Natural killer cell treated with Interleukin-12 subunit alpha and Interleukin-12 subunit beta and Interleukin-15 and Interleukin-18, amount 100 ng/mL, for 72 hours (primary cell): ENCODE data around the gene DNAI1. TPM values are rescaled to one million over a fixed set of nuclear protein-coding genes. Genes with fewer than 3 reads are reported as not detected.
A peak's percentile ranks its signal among the peaks of the same experiment; 100 is the strongest.

Experiments used
- ATAC-seq, 2 donors: fragments of 150-1000 bp; cut with Tn5 transposase in 1 of 2; sonication (Bioruptor Pico), chemical (Tn5 transposase) in 1 of 2; 2 replicates each; pipeline ENCODE4 v1.10.0; 2021
- DNase-seq: peaks from one replicate; pipeline ENCODE4 v3.0.0; 2022; ENCODE audit warnings: low spot score
- H3K27ac Mint-ChIP-seq, 2 donors: 1 replicate in 1 of 2; 2 replicates in 1 of 2; pipeline ENCODE4 v1.8.0; 2022; ENCODE audit warnings: mixed read lengths in 2 of 2, mild to moderate bottlenecking in 1 of 2, moderate library complexity in 1 of 2
- H3K27me3 Mint-ChIP-seq, 2 donors: 1 replicate in 1 of 2; 2 replicates in 1 of 2; pipeline ENCODE4 v1.8.0; 2022; ENCODE audit warnings: mixed read lengths in 2 of 2
- H3K36me3 Mint-ChIP-seq: one replicate; pipeline ENCODE4 v1.8.0; 2022; ENCODE audit warnings: mixed read lengths
- H3K4me1 Mint-ChIP-seq, 2 donors: 1 replicate in 1 of 2; 2 replicates in 1 of 2; pipeline ENCODE4 v1.8.0; 2022; ENCODE audit warnings: low read depth in 2 of 2, mixed read lengths in 2 of 2, mild to moderate bottlenecking in 1 of 2
- H3K4me3 Mint-ChIP-seq: one replicate; pipeline ENCODE4 v1.8.0; 2022; ENCODE audit warnings: mixed read lengths
- H3K9me3 Mint-ChIP-seq: 2 replicates; pipeline ENCODE4 v1.8.0; 2022; ENCODE audit warnings: mixed read lengths
- total RNA-seq, 2 donors: library from RNA; stranded (reverse); gene quantifications; one replicate each; pipeline ENCODE4 v1.2.3, GENCODE V29; 2022

DNAI1 gene
- total RNA-seq, 2 donors from 2014 or later = not detected

DNA sequence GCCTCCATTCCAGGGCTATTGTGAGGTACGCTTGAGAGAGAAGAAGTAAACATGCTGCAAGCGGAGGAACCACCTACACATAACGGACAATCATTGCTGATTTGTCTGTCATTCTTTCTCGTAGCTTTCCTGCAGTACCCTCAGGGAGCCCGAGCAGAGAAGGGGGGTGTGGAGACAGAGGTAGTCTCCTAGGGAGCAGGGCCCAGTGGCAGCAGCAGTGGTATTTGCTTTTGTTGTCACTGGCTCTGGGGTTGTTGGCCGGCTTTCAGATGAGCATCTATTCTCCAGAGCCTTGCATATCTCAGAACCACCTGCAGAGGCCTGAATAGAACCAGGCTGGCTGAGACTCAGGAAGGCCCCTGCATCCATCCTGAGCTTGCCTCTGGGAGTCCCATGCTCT is 44.3 kb downstream of the DNAI1 start:
- Mint-ChIP-seq H3K4me1 (no peaks in the 10 kb centered on the region), H3K36me3 (no peaks in the 10 kb centered on the region), H3K27me3 (peaks cover 9 to 19% of the 10 kb centered on the region in 2 donors), H3K27ac (no peak overlapping the region), H3K9me3 (no peaks in the 10 kb centered on the region), H3K4me3 (no peak overlapping the region)
- ATAC-seq (no peak), DNase-seq (peak; percentile 16)

DNA sequence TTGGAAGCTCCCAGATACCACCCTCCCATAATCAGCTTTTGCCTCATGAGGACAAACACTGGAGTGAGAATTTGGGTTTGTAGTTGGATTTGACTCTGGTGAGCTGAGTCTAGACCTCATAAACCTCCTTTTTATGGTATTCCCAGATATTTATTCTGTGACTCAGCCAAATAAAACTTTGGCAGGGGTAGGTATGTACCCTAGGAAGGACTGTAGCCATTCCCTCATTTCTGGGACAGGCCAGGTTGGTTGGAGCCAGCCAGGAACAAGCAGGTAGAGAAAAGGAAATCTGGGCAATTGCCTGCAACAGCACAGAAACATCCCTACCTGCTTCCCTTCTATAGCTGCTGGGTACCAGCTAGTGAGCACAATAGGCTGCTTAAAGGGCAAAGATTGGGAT is 44.8 kb downstream of the DNAI1 start:
- Mint-ChIP-seq H3K36me3 (no peaks in the 10 kb centered on the region), H3K4me1 (no peaks in the 10 kb centered on the region), H3K27me3 (peaks cover 9 to 18% of the 10 kb centered on the region in 2 donors), H3K9me3 (no peaks in the 10 kb centered on the region), H3K4me3 (no peak overlapping the region), H3K27ac (no peak overlapping the region)
- ATAC-seq (no peak), DNase-seq (no peak)

DNA sequence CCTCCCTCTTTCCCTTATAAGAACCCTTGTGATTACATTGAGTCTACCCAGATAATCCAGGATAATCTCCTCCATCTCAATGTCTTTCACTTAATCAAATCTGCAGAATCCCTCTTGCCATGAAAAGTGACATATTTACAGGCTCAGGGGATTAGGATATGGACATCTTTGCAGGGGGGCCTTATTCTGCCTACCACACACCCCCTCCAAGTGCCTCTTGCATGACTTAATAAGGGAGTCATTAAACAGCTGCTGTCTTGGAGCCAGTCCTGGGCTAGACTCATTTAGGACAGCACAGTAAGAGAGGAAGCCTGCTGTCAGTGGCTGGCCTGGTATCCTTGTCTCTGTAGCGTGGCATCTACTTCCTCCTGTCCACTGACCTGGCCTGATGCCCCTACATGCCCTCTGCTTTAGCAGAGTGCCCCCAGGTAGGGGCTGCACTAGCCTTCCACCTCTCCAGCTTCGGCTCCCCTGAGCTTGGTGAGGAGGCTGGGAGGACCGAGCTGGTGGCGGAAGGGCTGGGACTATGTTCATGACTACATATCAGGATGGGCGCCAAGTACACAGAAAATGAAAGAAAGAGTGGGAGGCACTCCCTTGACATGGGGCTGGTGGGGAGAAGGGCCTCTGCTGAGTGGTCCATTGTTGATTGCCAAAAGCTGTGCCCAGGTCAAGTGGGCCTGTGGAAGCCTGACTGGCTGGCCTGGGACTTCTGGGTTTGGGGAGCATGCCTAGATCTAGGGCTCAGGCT is 46.9 kb downstream of the DNAI1 start:
- no peak overlapping the region for H3K4me3 Mint-ChIP-seq
- ATAC-seq (no peak), DNase-seq (no peak)
- H3K4me1 Mint-ChIP-seq = no peaks in the 10 kb centered on the region
- H3K9me3 Mint-ChIP-seq = no peaks in the 10 kb centered on the region
- H3K27me3 Mint-ChIP-seq = peaks cover 1 to 3% of the 10 kb centered on the region in 2 donors
- H3K27ac Mint-ChIP-seq = no peak overlapping the region
- H3K36me3 Mint-ChIP-seq = no peaks in the 10 kb centered on the region

DNA sequence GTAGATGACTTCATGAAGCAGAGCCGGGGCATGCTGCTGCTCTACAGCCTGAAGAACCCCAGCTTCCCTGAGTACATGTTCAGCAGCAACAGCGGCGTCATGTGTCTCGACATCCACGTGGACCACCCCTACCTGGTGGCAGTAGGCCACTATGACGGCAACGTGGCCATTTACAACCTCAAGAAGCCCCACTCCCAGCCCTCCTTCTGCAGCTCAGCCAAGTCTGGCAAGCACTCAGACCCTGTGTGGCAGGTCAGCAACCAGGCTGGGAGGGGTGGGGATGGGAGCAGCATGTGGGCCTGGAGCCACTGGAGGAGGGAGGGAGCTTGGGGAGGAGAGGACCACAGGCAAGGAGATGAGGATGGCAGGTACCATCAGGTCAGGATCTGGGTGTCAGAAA is 48.0 kb downstream of the DNAI1 start:
- no peak for DNase-seq
- no peak overlapping the region for H3K27ac Mint-ChIP-seq

DNA sequence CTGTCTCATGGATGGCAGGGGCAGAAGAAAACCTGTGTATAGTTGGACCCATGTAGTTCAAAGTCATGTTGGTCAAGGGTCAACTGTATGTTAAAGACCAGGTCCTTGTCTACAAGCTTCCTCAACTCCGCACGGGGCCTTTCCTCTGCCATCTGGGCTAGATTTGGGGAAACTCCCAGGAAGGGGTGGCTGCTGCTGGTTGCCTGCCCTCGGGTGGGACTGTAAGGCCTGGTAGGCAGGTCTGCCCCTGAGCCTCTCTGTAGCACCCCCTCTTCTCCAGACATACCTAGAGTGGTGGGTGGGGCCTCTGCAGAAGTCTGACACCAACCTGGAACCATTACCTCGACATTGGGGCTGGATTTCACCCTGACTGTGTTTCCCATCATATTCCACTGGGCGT is 49.0 kb downstream of the DNAI1 start:
- Mint-ChIP-seq H3K4me3 (no peak overlapping the region), H3K27me3 (peaks cover 0 to 3% of the 10 kb centered on the region in 2 donors), H3K9me3 (no peaks in the 10 kb centered on the region), H3K27ac (no peak overlapping the region), H3K4me1 (no peaks in the 10 kb centered on the region), H3K36me3 (no peaks in the 10 kb centered on the region)
- ATAC-seq (no peak), DNase-seq (no peak)

More for the DNA sequence above, 48.0 kb downstream of the DNAI1 start:
- Mint-ChIP-seq H3K36me3 (no peaks in the 10 kb centered on the region), H3K4me1 (no peaks in the 10 kb centered on the region), H3K9me3 (no peaks in the 10 kb centered on the region), H3K4me3 (no peak overlapping the region), H3K27me3 (peaks cover 0 to 3% of the 10 kb centered on the region in 2 donors)
- ATAC-seq = no peak

DNA sequence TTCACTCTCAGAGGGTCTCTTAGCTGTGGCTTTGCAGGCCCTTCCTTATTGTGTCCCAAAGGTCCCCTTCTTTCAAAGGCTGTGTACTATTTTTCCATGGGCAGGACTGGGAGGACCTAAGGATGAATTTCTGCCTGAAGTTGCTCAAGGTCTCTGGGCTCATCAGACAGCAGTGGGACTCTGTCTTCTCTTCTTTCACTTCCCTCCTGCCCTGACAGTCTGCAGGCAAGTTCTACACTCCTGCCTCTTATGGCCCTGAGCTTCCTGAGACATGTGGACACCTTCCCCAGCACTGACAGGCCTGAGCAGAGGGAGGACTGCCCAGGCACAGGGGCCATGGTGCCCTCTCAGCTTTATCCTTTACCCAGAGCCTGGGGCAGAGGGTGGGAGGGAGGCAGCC is 49.4 kb downstream of the DNAI1 start:
- DNase-seq = no peak
- Mint-ChIP-seq H3K27ac (no peak overlapping the region), H3K36me3 (no peaks in the 10 kb centered on the region), H3K4me1 (no peaks in the 10 kb centered on the region), H3K27me3 (peaks cover 0 to 3% of the 10 kb centered on the region in 2 donors), H3K9me3 (no peaks in the 10 kb centered on the region), H3K4me3 (no peak overlapping the region)
- no peak for ATAC-seq

DNA sequence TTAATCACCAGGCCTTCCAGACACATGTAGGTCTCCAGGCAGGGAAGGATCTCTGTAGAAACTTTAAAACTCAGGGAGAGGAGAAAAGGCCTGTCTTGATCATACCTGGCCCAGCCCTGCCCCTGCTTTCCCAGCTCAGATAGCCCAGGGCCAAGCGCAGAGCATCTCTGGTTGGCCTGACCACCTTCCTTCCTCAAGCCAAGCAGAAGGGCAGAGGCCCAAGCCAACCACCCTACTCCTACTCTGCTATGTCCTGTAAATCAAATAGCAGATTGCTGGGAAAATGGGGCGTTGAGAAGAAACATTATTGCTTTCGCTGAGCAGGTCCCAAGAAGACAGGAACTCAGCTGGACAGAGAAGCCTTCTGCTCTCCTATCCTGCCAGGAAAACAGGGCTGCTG is 49.9 kb downstream of the DNAI1 start:
- H3K4me3 Mint-ChIP-seq = no peak overlapping the region
- no peaks in the 10 kb centered on the region for H3K36me3 Mint-ChIP-seq
- DNase-seq = no peak

DNA sequence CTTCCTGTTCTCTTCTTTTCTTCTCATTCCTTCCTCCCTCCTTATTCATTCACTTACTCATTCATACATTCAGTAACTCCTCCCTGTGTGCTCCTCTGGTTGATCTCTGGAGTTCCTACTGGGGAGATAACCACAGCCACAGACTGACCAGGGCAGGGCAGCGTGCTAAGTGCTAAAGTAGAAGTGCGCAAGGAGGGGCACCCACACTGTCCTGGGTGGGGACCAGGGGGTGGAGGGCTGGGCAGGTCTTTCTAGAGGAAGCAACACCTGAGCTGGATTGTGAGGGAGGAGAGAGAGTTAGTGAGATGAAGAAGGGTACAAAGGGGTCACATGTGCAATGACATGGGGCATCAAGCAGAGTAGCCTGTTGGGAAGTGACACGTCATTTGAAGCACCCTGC is 50.3 kb downstream of the DNAI1 start:
- Mint-ChIP-seq H3K4me1 (no peaks in the 10 kb centered on the region), H3K36me3 (no peaks in the 10 kb centered on the region), H3K4me3 (no peak overlapping the region), H3K27me3 (peaks cover 0 to 3% of the 10 kb centered on the region in 2 donors), H3K9me3 (no peaks in the 10 kb centered on the region), H3K27ac (no peak overlapping the region)
- no peak for ATAC-seq
- no peak for DNase-seq

More for the DNA sequence above, 49.9 kb downstream of the DNAI1 start:
- Mint-ChIP-seq H3K27me3 (peaks cover 0 to 3% of the 10 kb centered on the region in 2 donors), H3K27ac (no peak overlapping the region), H3K9me3 (no peaks in the 10 kb centered on the region), H3K4me1 (no peaks in the 10 kb centered on the region)
- ATAC-seq = no peak

DNA sequence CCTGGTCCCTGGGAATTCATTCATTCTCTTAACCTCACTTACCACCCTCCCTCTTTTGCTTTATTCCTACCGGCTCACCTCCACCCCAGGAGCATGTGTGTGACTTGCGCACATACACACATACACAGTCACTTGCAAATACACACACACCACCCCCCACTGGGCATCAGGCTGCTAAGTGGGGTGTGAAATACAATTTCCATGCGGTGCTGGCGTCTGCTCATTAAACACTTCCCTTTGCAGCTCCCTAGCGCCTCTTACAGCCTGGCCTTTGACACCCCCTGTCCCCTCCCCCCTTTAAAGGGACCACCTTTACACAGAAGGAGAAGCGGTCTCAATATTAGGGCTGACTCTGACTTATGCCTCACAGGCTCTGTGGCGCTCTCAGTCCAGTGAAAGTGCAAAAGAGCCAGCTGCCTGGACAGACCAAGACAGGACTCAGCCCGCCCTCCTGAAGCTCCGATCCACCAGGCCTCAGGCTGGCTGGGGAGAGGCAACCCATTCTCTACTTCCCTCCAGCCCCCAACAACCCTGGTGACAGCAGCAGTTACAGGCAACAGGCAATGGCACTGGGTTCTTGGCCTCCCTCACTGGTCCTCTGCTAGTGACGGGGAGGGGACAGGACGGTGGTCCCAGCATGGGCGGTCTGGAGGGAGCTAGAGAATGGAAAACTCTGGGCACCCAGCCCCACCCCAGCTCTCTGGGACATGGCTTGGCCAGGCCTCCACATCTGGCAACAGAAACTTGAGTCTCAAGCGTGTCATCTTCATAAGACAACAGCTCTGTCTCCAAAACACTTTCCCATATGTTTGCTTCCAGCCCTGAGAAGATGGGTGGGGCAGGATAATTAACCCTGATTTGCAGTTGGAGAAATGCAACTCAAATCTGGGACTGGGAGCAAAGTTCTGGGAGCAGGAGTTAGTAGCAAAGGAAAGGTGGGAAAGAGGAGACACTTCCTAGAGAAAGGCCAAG is 52.2 kb downstream of the DNAI1 start:
- Mint-ChIP-seq H3K27me3 (peaks cover 0 to 3% of the 10 kb centered on the region in 2 donors), H3K9me3 (no peaks in the 10 kb centered on the region), H3K4me1 (no peaks in the 10 kb centered on the region), H3K36me3 (no peaks in the 10 kb centered on the region), H3K27ac (no peak overlapping the region), H3K4me3 (no peak overlapping the region)
- ATAC-seq = no peak
- no peak for DNase-seq

DNA sequence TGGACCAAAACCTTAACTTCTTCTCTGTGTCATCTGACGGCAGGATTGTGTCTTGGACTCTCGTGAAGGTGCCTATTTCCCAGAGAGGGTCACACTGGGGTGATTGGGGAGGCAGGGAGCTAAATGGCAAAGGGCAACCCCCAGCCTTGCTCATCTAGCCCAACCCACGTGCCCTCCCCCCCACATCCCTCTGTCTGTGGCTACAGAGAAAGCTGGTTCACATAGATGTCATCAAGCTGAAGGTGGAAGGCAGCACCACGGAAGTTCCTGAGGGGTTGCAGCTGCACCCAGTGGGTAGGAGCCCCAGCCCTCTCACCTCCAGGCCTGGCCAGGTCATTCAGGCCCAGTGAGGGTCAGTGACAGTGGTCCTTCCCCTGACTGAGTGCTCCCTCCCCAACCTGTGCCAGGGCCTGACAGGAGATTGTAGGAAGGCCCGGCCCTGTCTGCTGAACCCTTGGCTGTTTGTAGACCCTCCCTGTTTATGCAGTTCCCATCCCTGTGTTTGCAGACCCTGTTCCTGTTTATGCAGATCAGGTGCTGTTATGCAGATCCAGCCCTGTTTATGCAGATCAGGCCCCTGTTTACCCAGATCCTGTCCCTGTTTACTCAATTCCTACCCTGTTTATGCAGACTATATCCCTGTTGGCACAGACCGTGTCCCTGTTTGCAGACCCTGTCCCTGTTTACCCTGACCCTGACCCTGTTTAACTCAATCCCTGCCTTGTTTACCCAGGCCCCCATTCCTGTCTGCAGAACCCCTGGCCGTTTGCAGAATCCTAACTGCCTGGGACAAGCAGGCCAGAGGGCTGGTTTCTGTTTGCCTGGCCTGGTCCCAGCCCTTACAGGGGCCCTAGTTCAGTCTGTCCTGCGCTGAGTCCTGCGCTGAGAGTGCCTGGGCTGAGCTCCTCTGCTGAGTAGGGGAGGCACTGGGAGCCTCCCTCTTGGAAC is 53.8 kb downstream of the DNAI1 start:
- Mint-ChIP-seq H3K9me3 (no peaks in the 10 kb centered on the region), H3K27me3 (peaks cover 0 to 3% of the 10 kb centered on the region in 2 donors), H3K4me1 (no peaks in the 10 kb centered on the region), H3K36me3 (no peaks in the 10 kb centered on the region), H3K27ac (no peak overlapping the region), H3K4me3 (no peak overlapping the region)
- DNase-seq (no peak), ATAC-seq (no peak)

DNA sequence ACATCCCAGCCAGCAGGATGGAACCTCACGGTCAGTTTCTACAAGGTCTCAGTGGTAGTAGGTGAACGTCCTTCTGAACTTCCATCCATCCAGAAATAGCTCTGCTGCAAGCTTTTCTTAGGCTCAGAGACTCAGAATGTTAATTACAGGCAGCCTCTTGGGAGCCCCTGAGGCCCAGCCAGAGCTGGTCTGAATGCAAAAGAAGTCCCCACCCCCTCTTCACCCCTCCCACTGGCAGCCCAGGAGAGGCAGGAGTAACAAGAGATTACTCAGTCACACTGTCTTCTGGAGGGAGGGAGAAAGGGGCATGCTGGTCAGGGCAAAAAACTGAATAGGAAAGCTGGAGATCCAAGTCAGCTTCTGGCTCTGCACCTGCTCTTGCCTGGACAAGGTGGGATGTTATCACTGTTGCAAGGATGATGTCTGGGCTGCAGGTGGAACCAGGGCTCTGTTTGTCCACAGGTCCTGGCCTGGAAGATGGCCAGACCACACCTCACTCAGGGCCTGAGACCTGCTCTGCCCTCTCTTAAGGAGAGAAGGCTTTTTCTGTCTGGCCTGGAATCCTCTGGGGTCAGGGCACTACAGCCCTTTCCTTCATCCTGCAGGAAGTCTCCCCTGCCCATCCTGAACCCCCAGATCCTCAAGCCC is 55.1 kb downstream of the DNAI1 start:
- Mint-ChIP-seq H3K4me1 (no peaks in the 10 kb centered on the region), H3K9me3 (no peaks in the 10 kb centered on the region), H3K27me3 (peaks cover 0 to 3% of the 10 kb centered on the region in 2 donors), H3K4me3 (no peak overlapping the region), H3K36me3 (no peaks in the 10 kb centered on the region), H3K27ac (no peak overlapping the region)
- DNase-seq (no peak), ATAC-seq (no peak)

DNA sequence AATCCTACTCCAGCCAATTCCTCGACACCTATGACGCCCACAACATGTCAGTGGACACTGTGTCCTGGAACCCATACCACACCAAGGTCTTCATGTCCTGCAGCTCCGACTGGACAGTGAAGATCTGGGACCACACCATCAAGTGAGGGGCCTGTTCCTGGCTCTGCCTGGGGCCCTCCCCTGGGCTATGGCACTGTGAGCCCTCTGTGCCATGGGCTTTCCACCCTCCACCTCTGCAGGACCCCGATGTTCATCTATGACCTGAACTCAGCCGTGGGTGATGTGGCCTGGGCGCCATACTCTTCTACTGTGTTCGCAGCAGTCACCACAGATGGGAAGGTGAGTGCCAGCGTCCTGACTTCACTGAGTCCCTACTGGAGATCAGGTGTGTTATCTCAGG is 55.8 kb downstream of the DNAI1 start:
- ATAC-seq = peak in 1 of 2 donors; percentile 1
- peaks cover 0 to 4% of the 10 kb centered on the region in 2 donors for H3K27me3 Mint-ChIP-seq
- H3K4me3 Mint-ChIP-seq = no peak overlapping the region
- H3K9me3 Mint-ChIP-seq = no peaks in the 10 kb centered on the region
- no peaks in the 10 kb centered on the region for H3K36me3 Mint-ChIP-seq
- peak overlapping the region in 1 of 2 donors; percentile 65 for H3K27ac Mint-ChIP-seq
- H3K4me1 Mint-ChIP-seq = no peaks in the 10 kb centered on the region
- no peak for DNase-seq

DNA sequence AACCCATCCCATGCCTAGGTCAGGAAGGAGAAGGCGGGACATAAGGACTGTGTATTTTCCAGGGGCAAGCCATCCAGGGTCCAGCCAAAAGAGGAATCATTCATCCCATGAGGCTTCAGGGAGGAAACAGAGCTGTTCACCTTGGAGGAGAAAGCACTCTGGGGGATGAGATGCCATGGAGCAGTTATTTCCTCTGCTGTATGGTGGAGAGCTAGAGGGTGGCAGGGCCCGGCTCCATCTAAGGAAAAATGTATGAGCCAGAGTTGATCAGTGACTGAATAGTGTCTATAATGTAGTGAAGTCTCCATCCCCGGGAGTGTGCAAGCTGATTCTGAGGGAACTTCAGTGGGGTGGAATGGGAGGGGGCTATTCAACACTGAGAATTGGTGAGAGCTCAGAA is 56.2 kb downstream of the DNAI1 start:
- Mint-ChIP-seq H3K4me1 (no peaks in the 10 kb centered on the region), H3K9me3 (no peaks in the 10 kb centered on the region), H3K36me3 (no peaks in the 10 kb centered on the region), H3K27me3 (peaks cover 0 to 4% of the 10 kb centered on the region in 2 donors), H3K27ac (peak overlapping the region in 1 of 2 donors; percentile 65), H3K4me3 (no peak overlapping the region)
- DNase-seq = no peak
- no peak for ATAC-seq
